Activated gamma-delta T cell treated with Interleukin-2 at 50 U/mL for 16 hours (primary cell): ENCODE results near the gene NTSR1.

Experiments used
- DNase-seq: peaks from one replicate; pipeline ENCODE4 v3.0.0-alpha.2; 2020

The NTSR1 gene

GRCh38 chr20:62741191-62741691 lies 32.6 kb downstream of the NTSR1 start:
- DNase-seq = no peak

GRCh38 chr20:62741701-62742491 lies 33.3 kb downstream of the NTSR1 start:
- no peak for DNase-seq

- no peak for DNase-seq
These were observed 33.9 kb downstream of the NTSR1 start for GRCh38 chr20:62742550-62742949.

- DNase-seq = no peak
These were observed 34.5 kb downstream of the NTSR1 start for GRCh38 chr20:62742979-62743776.

- no peak for DNase-seq
These were observed 35.2 kb downstream of the NTSR1 start for GRCh38 chr20:62743777-62744317.

GRCh38 chr20:62744741-62745191 lies 36.1 kb downstream of the NTSR1 start:
- DNase-seq = no peak

GRCh38 chr20:62745279-62745951 lies 36.8 kb downstream of the NTSR1 start:
- DNase-seq = no peak

GRCh38 chr20:62745952-62746288 lies 37.3 kb downstream of the NTSR1 start:
- no peak for DNase-seq

- no peak for DNase-seq
These were observed 39.7 kb downstream of the NTSR1 start for GRCh38 chr20:62748311-62748710.

GRCh38 chr20:62749851-62750445 lies 41.3 kb downstream of the NTSR1 start:
- no peak for DNase-seq

- DNase-seq = no peak
These were observed 43.0 kb downstream of the NTSR1 start for GRCh38 chr20:62751551-62752150.

GRCh38 chr20:62752181-62752670 lies 43.6 kb downstream of the NTSR1 start:
- no peak for DNase-seq

- no peak for DNase-seq
These were observed 44.2 kb downstream of the NTSR1 start for GRCh38 chr20:62752671-62753501.

GRCh38 chr20:62753626-62754025 lies 45.0 kb downstream of the NTSR1 start:
- DNase-seq = no peak

- DNase-seq = no peak
These were observed 45.7 kb downstream of the NTSR1 start for GRCh38 chr20:62754122-62754990.

GRCh38 chr20:62754991-62755356 lies 46.3 kb downstream of the NTSR1 start:
- no peak for DNase-seq

- no peak for DNase-seq
These were observed 47.4 kb downstream of the NTSR1 start for GRCh38 chr20:62755817-62756724.

GRCh38 chr20:62758226-62758912 lies 49.7 kb downstream of the NTSR1 start:
- DNase-seq = no peak
